IPS-15b (cell line): Measurements from ENCODE around the gene TAF13.
"Not testable (repeated sequence)": the region's sequence is repeated elsewhere in the genome, so short reads cannot be mapped to it uniquely, and the experiment has no call there.

Experiments
- H3K27me3 ChIP-seq: one replicate; pipeline ENCODE4 v1.6.1; 2013; ENCODE audit warnings: low read length; ENCODE audit not compliant: control insufficient read depth, insufficient read depth
- H3K36me3 ChIP-seq: one replicate; pipeline ENCODE4 v1.6.1; 2013; ENCODE audit warnings: low read length; ENCODE audit not compliant: control insufficient read depth, insufficient read depth
- H3K4me1 ChIP-seq: one replicate; pipeline ENCODE4 v1.6.1; 2013; ENCODE audit warnings: mild to moderate bottlenecking, low read length; ENCODE audit not compliant: control insufficient read depth, insufficient read depth
- H3K4me3 ChIP-seq: one replicate; pipeline ENCODE4 v1.5.1; 2013; ENCODE audit warnings: low read depth, low read length
- H3K9ac ChIP-seq: one replicate; pipeline ENCODE4 v1.6.1; 2013; ENCODE audit warnings: low read depth, mild to moderate bottlenecking, low read length
- H3K9me3 ChIP-seq: one replicate; pipeline ENCODE4 v1.6.1; 2013; ENCODE audit warnings: mild to moderate bottlenecking, low read length; ENCODE audit not compliant: control insufficient read depth, insufficient read depth

The TAF13 gene

DNA sequence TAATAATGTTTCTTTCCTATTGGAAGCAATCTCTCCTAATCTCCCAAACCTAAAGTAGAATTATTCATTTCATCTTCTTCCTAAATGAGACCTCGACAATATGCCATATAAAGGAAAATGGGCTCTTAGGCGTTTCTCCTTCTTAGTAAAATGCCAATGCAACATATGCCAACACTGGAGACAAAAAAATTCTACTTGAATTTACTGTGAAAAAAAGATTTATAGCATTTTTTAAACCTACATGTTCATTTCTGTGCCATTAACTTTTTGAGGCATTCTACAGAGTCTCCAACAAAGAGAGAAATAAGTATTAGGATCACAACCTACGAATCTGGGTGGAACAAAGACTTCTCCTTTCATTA is 35.2 kb downstream of the TAF13 start:
- H3K27me3 ChIP-seq: no peaks in the 10 kb centered on the region
- H3K9ac ChIP-seq: no peak overlapping the region

DNA sequence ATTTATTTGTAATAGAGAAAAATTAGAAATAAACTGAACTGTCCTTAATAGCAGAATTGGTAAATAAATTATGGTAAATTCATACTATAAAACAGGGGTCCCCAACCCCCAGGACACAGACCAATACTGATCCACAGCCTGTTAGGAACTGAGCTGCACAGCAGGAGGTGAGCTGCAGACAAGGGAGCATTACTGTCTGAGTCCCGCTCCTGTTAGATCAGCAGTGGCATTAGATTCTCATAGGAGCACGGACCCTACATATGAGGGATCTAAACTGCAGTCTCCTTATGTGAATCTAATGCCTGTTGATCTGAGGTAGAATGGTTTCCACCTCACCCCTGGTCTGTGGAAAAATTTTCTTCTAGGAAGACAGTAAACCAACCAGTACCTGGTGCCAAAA is 41.4 kb downstream of the TAF13 start:
- Histone ChIP-seq H3K27me3 (no peaks in the 10 kb centered on the region), H3K4me3 (no peak overlapping the region), H3K4me1 (no peaks in the 10 kb centered on the region), H3K9me3 (no peaks in the 10 kb centered on the region), H3K9ac (no peak overlapping the region), H3K36me3 (no peaks in the 10 kb centered on the region)

More for the DNA sequence above, 35.2 kb downstream of the TAF13 start:
- Histone ChIP-seq H3K4me1 (peaks cover 4% of the 10 kb centered on the region), H3K36me3 (no peaks in the 10 kb centered on the region), H3K9me3 (no peaks in the 10 kb centered on the region), H3K4me3 (peak overlapping the region; percentile 81)

DNA sequence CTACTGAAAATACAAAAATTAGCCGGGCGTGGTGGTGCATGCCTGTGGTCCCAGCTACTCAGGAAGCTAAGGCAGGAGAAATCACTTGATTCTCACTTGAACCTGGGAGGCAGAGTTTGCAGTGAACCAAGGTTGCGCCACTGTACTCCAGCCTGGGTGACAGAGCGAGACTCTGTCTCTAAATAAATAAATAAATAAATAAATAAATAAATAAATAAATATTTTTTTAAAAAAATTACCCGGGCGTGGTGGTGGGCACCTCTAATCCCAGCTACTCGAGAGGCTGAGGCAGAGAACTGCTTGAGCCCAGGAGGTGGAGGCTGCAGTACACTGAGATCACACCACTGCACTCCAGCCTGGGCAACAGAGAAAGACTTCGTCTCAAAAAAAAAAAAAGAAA is 46.3 kb downstream of the TAF13 start:
- H3K4me1 ChIP-seq, H3K36me3 ChIP-seq, H3K4me3 ChIP-seq, H3K9ac ChIP-seq, H3K9me3 ChIP-seq, H3K27me3 ChIP-seq: not testable (repeated sequence)

DNA sequence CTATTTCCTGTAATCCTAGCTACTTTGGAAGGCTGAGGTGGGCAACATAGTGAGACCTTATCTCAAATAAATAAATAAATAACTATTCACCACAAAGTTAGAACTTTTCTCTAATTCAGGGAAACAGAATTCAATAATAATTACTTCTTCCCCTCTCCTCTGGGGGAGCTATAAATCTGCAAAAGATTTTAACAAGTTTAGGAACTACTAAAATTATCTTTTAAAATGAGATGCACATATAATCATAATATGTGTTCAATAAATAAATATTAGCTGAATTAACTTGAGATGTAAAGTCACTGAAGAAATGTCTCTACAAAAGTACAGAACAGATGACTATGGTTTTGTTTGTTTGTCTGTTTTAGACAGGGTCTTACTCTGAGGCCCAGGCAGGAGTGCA is 48.0 kb downstream of the TAF13 start:
- H3K36me3 ChIP-seq: no peaks in the 10 kb centered on the region

DNA sequence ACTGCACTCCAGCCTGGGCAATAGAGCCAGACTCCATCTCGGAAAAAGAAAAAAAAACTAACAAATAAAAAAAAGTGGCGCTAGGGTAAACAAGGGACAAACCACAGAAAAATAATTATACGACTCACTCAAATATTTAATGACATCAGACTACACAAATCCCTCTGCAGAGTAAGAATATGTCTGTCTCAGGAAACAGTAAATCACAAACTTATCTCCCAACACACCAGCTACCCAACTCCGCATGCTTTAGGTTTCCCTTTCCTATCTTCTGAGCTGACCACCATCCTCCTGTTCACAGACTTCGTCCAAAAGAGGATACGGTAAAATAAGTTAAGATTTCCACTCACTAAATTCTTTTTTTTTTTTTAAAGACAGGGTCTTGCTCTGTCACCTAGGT is 50.1 kb downstream of the TAF13 start:
- Histone ChIP-seq H3K4me1 (no peaks in the 10 kb centered on the region), H3K4me3 (no peak overlapping the region), H3K27me3 (no peaks in the 10 kb centered on the region), H3K9ac (no peak overlapping the region), H3K36me3 (no peaks in the 10 kb centered on the region), H3K9me3 (no peaks in the 10 kb centered on the region)

More for the DNA sequence above, 48.0 kb downstream of the TAF13 start:
- Histone ChIP-seq H3K4me3 (no peak overlapping the region), H3K9ac (no peak overlapping the region), H3K9me3 (no peaks in the 10 kb centered on the region), H3K27me3 (no peaks in the 10 kb centered on the region), H3K4me1 (no peaks in the 10 kb centered on the region)

DNA sequence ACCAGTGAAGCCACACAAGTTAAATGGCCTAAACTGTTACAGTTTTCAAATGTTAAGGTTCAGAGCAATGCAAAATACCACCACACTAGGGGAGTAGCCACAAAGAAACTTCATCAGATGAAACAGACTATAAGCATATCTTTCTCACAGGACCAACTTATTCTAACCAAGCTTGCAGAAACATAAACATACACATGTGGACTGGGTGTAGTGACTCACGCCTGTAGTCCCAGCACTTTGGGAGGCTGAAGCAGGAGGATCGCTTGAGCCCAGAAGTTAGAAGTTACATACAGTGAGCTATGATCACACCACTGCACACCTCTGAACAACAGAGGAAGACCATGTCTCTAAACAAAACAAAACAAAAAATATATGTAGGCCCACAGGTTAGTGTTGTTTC is 51.2 kb downstream of the TAF13 start:
- Histone ChIP-seq H3K4me3 (no peak overlapping the region), H3K9ac (no peak overlapping the region), H3K4me1 (no peaks in the 10 kb centered on the region), H3K36me3 (no peaks in the 10 kb centered on the region), H3K27me3 (no peaks in the 10 kb centered on the region), H3K9me3 (no peaks in the 10 kb centered on the region)

DNA sequence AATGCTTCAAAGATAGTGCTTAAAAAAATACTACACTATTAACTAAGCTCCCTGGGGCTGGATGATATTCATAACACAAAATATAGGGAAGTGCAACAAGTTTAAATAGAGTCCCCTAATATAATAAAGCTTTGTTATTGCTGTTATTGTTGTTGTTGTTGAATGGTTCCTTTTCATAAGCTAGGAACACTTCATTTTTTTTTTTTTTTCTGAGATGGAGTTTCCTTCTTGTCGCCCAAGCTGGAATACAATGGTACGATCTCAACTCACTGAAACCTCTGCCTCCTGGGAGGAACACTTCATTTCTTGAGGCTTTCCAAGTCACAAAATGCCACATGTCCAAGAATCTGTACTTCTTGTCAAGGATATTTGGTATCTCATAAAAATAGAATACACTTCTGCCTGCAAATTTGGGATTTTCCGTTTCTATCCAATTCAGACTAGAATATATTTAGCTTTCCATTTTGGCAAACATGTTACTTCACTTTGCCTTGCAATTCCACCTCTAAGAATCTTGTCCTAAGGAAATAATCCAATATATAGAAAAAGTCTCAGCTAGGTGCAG is 55.0 kb downstream of the TAF13 start:
- Histone ChIP-seq H3K4me3 (no peak overlapping the region), H3K4me1 (no peaks in the 10 kb centered on the region), H3K9ac (no peak overlapping the region), H3K36me3 (no peaks in the 10 kb centered on the region), H3K27me3 (no peaks in the 10 kb centered on the region), H3K9me3 (no peaks in the 10 kb centered on the region)

DNA sequence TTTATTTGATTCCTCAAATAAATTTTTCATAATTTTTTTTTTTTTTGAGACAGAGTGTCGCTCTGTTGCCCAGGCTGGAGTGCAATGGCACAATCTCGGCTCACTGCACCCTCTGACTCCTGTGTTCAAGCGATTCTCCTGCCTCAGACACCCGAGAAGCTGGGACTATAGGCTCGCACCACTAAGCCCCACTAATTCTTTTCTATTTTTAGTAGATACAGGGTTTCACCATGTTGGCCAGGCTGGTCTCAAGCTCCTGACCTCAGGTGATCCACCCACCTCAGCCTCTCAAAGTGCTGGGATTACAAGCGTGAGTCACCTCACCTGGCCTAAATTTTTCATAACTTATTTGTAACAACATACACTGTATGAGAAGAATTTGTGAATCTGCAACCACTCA is 58.1 kb downstream of the TAF13 start:
- H3K9me3 ChIP-seq, H3K9ac ChIP-seq, H3K4me1 ChIP-seq, H3K27me3 ChIP-seq, H3K4me3 ChIP-seq, H3K36me3 ChIP-seq: not testable (repeated sequence)

DNA sequence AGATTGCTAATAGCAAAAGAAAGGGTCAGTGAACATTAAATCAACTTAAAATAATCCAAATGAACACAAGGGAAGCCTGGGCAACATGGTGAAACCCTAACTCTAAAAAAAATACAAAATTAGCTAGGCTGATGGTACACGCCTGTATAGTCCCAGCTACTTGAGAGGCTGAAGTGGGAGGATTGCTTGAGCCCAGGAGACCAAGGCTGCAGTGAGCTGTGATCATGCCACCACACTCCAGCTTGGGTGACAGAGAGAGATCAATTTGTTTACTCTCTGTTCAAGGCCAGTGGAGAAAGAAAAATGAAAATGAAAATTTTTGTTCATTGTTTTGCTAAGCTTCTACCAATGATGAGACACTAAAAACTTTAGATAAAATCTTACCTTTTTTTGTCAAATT is 58.7 kb downstream of the TAF13 start:
- Histone ChIP-seq H3K9ac (no peak overlapping the region), H3K9me3 (no peaks in the 10 kb centered on the region), H3K4me3 (no peak overlapping the region), H3K4me1 (no peaks in the 10 kb centered on the region), H3K36me3 (no peaks in the 10 kb centered on the region), H3K27me3 (no peaks in the 10 kb centered on the region)
